Fibroblast of lung (primary cell): Measurements from ENCODE around the gene ZXDC. TPM values are rescaled to one million over a fixed set of nuclear protein-coding genes. Genes with fewer than 3 reads are reported as not detected.

Source experiments
- DNase-seq, 2 donors: peaks; one replicate each; pipeline versions ENCODE4 v3.0.0 to v3.0.0-alpha.2; 2010; ENCODE audit warnings: low read depth in 2 of 2
- H2AFZ ChIP-seq: 2 replicates; pipeline ENCODE4 v1.5.1; 2012; ENCODE audit warnings: low read length, control low read depth, inconsistent platforms
- H3K27ac ChIP-seq: 2 replicates; pipeline ENCODE4 v1.5.1; 2011; ENCODE audit warnings: low read length, control low read depth; ENCODE audit not compliant: insufficient read depth
- H3K27me3 ChIP-seq: 2 replicates; pipeline ENCODE4 v1.5.1; 2011; ENCODE audit warnings: mild to moderate bottlenecking, low read length; ENCODE audit not compliant: control insufficient read depth, insufficient read depth
- H3K36me3 ChIP-seq: 2 replicates; pipeline ENCODE4 v1.5.1; 2011; ENCODE audit warnings: low read length; ENCODE audit not compliant: control insufficient read depth, insufficient read depth
- H3K4me1 ChIP-seq: 2 replicates; pipeline ENCODE4 v1.5.1; 2011; ENCODE audit warnings: low read length; ENCODE audit not compliant: control insufficient read depth, insufficient read depth; ENCODE audit errors: extremely low read depth
- H3K4me2 ChIP-seq: 2 replicates; pipeline ENCODE4 v1.5.1; 2011; ENCODE audit warnings: low read length, control low read depth; ENCODE audit not compliant: insufficient read depth; ENCODE audit errors: extremely low read depth
- H3K4me3 ChIP-seq, 4 experiments: fragments of 200-600 bp in 1 of 4; sonication (generic) in 1 of 4; replicated peaks in 1 of 4; 2 replicates each; pipeline ENCODE4 v1.5.1; 2011 to 2016; ENCODE audit warnings: low read length in 4 of 4, low read depth in 3 of 4, mild to moderate bottlenecking in 3 of 4, control low read depth in 2 of 4, inconsistent platforms in 1 of 4, mixed read lengths in 1 of 4; ENCODE audit not compliant: insufficient read depth in 1 of 4; ENCODE audit errors: control extremely low read depth in 1 of 4
- H3K79me2 ChIP-seq: 2 replicates; pipeline ENCODE4 v1.5.1; 2012; ENCODE audit warnings: mild to moderate bottlenecking, low read length, inconsistent platforms; ENCODE audit not compliant: control insufficient read depth, insufficient read depth
- H3K9ac ChIP-seq: 2 replicates; pipeline ENCODE4 v1.5.1; 2011; ENCODE audit warnings: mild to moderate bottlenecking, low read length, control low read depth; ENCODE audit not compliant: insufficient read depth
- H3K9me3 ChIP-seq: 2 replicates; pipeline ENCODE4 v1.5.1; 2012; ENCODE audit warnings: low read depth, low read length; ENCODE audit not compliant: control insufficient read depth, insufficient read depth
- H4K20me1 ChIP-seq: 2 replicates; pipeline ENCODE4 v1.5.1; 2011; ENCODE audit warnings: low read length; ENCODE audit not compliant: control insufficient read depth, insufficient read depth; ENCODE audit errors: extremely low read depth
- EZH2 ChIP-seq: IDR thresholded peaks from 2 replicates; pipeline ENCODE4 v1.5.1; 2012; ENCODE audit warnings: low read length, control low read depth, mild to moderate bottlenecking; ENCODE audit errors: missing control alignments
- polyA plus RNA-seq, 2 donors: library from polyadenylated mRNA; depleted of rRNA in 1 of 2; stranded (reverse) in 1 of 2; unstranded in 1 of 2; fragments of >200 nt; gene quantifications; 2 replicates each; pipeline ENCODE4 v1.2.1, GENCODE V29; 2011 to 2012; ENCODE audit warnings: missing spikeins in 1 of 2
- total RNA-seq: library from RNA; depleted of rRNA; stranded (reverse); fragments of >200 nt; gene quantifications from 2 replicates; pipeline ENCODE4 v1.2.1, GENCODE V29; 2014
- TF ChIP-seq, protein P1 (sequence below), 2 donors: IDR thresholded peaks in 1 of 2; conservative IDR thresholded peaks in 1 of 2; 1 replicate in 1 of 2; 2 replicates in 1 of 2; pipeline ENCODE4 v1.5.1; 2011 to 2012; ENCODE audit warnings: low read length in 2 of 2, control low read depth in 1 of 2, inconsistent platforms in 1 of 2, low read depth in 1 of 2, mild to moderate bottlenecking in 1 of 2

The ZXDC gene
- total and polyA plus RNA-seq, 2 donors (not counting 1 experiment from before 2014, with no cell fraction given): 5.9 to 17.8 TPM

DNA sequence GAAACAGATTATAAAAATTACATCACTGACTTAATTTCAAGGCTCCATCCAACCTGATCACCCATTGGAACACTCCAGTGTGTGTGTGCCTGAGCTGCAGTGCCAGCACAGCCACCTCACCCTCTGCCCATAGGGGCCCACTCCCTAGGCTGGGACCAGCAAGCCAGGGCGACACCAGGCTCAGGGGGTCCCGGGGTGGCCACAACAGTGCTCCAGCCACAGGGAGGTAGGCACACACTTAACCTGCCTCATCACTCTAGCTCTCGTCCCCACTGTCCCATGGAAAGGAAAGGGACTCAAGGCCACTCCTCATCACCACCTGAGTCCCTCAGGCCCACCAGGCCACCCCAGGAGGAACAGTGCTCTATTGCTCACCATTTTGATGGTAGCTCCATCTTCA lies 24.9 kb downstream of the ZXDC start:
- no peak overlapping the region for H3K4me2 ChIP-seq
- no peak overlapping the region for H3K27ac ChIP-seq
- no peak overlapping the region for H2AFZ ChIP-seq
- no peaks in the 10 kb centered on the region for H4K20me1 ChIP-seq
- H3K79me2 ChIP-seq: no peaks in the 10 kb centered on the region
- DNase-seq: no peak
- H3K36me3 ChIP-seq: peaks cover 4% of the 10 kb centered on the region
- H3K9me3 ChIP-seq: no peaks in the 10 kb centered on the region
- no peaks in the 10 kb centered on the region for H3K27me3 ChIP-seq
- peaks cover 6% of the 10 kb centered on the region for H3K4me1 ChIP-seq
- TF ChIP-seq EZH2: no peak
- TF ChIP-seq, protein P1, sequence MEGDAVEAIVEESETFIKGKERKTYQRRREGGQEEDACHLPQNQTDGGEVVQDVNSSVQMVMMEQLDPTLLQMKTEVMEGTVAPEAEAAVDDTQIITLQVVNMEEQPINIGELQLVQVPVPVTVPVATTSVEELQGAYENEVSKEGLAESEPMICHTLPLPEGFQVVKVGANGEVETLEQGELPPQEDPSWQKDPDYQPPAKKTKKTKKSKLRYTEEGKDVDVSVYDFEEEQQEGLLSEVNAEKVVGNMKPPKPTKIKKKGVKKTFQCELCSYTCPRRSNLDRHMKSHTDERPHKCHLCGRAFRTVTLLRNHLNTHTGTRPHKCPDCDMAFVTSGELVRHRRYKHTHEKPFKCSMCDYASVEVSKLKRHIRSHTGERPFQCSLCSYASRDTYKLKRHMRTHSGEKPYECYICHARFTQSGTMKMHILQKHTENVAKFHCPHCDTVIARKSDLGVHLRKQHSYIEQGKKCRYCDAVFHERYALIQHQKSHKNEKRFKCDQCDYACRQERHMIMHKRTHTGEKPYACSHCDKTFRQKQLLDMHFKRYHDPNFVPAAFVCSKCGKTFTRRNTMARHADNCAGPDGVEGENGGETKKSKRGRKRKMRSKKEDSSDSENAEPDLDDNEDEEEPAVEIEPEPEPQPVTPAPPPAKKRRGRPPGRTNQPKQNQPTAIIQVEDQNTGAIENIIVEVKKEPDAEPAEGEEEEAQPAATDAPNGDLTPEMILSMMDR (conservative IDR thresholded peaks at IDR 0.05 in 1 of 2, IDR thresholded peaks at IDR 0.05 in 1 of 2; ENCODE audit: low read depth in 1 of 2, low read length in 2 of 2): no peak
- H3K9ac ChIP-seq: no peak overlapping the region
- no peak overlapping the region for H3K4me3 ChIP-seq

DNA sequence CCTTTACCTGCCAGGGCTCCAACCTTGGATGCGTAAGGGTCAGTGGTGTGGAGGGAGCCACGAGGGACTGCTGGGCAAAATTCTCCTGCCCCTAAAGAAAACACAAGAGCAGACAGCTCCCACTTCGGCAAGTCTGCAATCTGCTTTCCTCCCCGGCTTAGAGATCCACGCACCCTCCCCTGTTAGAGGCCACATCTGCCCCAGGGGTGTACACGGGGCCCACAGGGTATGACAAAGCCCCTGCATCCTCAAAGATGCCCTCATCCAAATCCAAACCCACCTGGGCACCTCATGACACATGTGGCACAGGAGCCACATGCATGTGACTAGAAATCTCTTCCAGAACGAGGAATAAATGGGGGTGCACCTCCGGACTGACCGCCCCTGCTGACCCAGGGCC lies 25.5 kb downstream of the ZXDC start:
- Histone ChIP-seq H2AFZ (no peak overlapping the region), H3K4me1 (peaks cover 6% of the 10 kb centered on the region), H3K36me3 (peaks cover 4% of the 10 kb centered on the region), H3K4me3 (no peak overlapping the region), H3K27me3 (no peaks in the 10 kb centered on the region), H4K20me1 (no peaks in the 10 kb centered on the region), H3K9ac (no peak overlapping the region), H3K9me3 (no peaks in the 10 kb centered on the region), H3K79me2 (no peaks in the 10 kb centered on the region), H3K4me2 (no peak overlapping the region), H3K27ac (no peak overlapping the region)
- DNase-seq: no peak
- TF ChIP-seq, protein P1 (conservative IDR thresholded peaks at IDR 0.05 in 1 of 2, IDR thresholded peaks at IDR 0.05 in 1 of 2; ENCODE audit: low read depth in 1 of 2, low read length in 2 of 2): no peak
- no peak for TF ChIP-seq EZH2

DNA sequence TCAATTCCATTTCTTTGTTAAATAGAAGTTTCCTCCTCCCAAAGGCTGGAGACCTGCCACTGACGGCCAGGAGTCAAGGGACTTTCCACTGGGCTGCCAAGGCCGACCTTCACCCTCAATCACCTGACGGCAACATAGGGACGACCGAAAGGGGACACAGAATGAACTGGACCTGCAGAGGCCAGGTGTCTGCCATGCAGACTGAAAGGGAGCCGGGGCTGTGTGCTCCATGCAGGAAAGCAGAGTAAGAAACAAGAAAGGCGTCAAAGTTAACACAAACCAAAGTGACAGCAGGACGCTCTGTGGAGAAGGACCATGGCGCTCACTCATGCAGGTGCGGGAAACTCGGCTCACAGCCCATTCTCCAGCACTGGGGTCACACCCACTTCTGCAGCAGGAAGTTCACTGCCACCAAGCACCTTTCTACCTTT lies 26.1 kb downstream of the ZXDC start:
- Histone ChIP-seq H3K36me3 (peaks cover 4% of the 10 kb centered on the region), H3K79me2 (no peaks in the 10 kb centered on the region), H3K9me3 (no peaks in the 10 kb centered on the region), H4K20me1 (no peaks in the 10 kb centered on the region), H3K4me3 (no peak overlapping the region), H3K9ac (no peak overlapping the region), H3K4me1 (peaks cover 6% of the 10 kb centered on the region), H2AFZ (no peak overlapping the region), H3K27me3 (no peaks in the 10 kb centered on the region), H3K27ac (no peak overlapping the region), H3K4me2 (no peak overlapping the region)
- no peak for TF ChIP-seq EZH2
- TF ChIP-seq, protein P1 (conservative IDR thresholded peaks at IDR 0.05 in 1 of 2, IDR thresholded peaks at IDR 0.05 in 1 of 2; ENCODE audit: low read depth in 1 of 2, low read length in 2 of 2): no peak
- DNase-seq: no peak
